GM19193 (cell line): ENCODE data around the gene AHCYL1.
A peak's percentile ranks its signal among the peaks of the same experiment; 100 is the strongest.

ENCODE experiments used
- POLR2A ChIP-seq: IDR thresholded peaks from 4 replicates; pipeline ENCODE4 v1.6.1; 2011; ENCODE audit not compliant: insufficient read depth, insufficient read length; ENCODE audit errors: extremely low read depth

AHCYL1 gene

GRCh38 chr1:110006516-110006915, 22.0 kb downstream of the AHCYL1 start:
- TF ChIP-seq POLR2A: no peak

GRCh38 chr1:110007046-110007830, 22.7 kb downstream of the AHCYL1 start:
- no peak for TF ChIP-seq POLR2A

- no peak for TF ChIP-seq POLR2A
These were observed 24.5 kb downstream of the AHCYL1 start for GRCh38 chr1:110008971-110009565.

GRCh38 chr1:110011527-110012041, 27.0 kb downstream of the AHCYL1 start:
- TF ChIP-seq POLR2A: no peak

GRCh38 chr1:110012100-110012780, 27.7 kb downstream of the AHCYL1 start:
- no peak for TF ChIP-seq POLR2A

- TF ChIP-seq POLR2A: no peak
These were observed 33.2 kb downstream of the AHCYL1 start for GRCh38 chr1:110017792-110018191.

- TF ChIP-seq POLR2A: no peak
These were observed 33.8 kb downstream of the AHCYL1 start for GRCh38 chr1:110018396-110018795.

- TF ChIP-seq POLR2A: no peak
These were observed 35.2 kb downstream of the AHCYL1 start for GRCh38 chr1:110019770-110020169.

DNA sequence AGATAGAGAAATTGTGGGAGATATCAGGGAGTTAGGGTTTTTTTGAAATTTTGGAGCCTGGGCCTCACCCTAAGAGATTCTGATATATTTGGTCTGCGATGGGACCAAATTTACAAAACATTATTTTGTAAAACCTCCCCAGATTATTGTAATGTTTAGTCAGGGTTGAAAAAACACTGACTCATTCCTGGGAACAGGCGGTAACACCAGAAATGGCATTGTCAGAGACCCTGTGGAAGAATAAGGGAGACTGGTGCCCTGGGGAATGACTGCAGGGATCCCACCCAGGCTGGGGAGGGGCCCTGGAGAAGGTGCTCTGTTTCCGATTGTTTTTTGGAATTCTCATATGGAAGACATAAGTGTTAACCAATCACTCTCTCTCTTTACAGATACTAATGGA, 36.7 kb downstream of the AHCYL1 start:
- no peak for TF ChIP-seq POLR2A

GRCh38 chr1:110024613-110025012, 40.0 kb downstream of the AHCYL1 start:
- no peak for TF ChIP-seq POLR2A

DNA sequence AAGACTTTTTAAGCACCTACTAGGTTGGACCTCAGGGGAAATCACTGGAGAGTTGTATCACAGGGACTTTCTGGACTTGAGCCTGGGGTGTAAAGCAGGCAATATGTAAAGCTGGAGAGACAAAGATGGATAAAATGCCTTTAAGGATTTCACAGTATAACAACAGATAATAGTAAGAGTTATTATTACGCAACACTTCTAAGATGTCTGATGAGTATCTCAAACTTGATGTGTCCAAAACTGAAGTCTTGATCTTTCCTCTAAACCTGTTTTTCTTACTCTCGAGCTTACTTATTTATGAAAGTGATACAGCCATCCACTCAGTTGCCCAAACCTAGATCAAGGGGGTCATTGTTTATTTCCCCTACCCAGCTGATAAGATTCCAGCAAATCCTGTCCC, 47.8 kb downstream of the AHCYL1 start:
- no peak for TF ChIP-seq POLR2A

- no peak for TF ChIP-seq POLR2A
These were observed 48.9 kb downstream of the AHCYL1 start for GRCh38 chr1:110033421-110033820.

GRCh38 chr1:110034040-110034450, 49.5 kb downstream of the AHCYL1 start:
- no peak for TF ChIP-seq POLR2A

DNA sequence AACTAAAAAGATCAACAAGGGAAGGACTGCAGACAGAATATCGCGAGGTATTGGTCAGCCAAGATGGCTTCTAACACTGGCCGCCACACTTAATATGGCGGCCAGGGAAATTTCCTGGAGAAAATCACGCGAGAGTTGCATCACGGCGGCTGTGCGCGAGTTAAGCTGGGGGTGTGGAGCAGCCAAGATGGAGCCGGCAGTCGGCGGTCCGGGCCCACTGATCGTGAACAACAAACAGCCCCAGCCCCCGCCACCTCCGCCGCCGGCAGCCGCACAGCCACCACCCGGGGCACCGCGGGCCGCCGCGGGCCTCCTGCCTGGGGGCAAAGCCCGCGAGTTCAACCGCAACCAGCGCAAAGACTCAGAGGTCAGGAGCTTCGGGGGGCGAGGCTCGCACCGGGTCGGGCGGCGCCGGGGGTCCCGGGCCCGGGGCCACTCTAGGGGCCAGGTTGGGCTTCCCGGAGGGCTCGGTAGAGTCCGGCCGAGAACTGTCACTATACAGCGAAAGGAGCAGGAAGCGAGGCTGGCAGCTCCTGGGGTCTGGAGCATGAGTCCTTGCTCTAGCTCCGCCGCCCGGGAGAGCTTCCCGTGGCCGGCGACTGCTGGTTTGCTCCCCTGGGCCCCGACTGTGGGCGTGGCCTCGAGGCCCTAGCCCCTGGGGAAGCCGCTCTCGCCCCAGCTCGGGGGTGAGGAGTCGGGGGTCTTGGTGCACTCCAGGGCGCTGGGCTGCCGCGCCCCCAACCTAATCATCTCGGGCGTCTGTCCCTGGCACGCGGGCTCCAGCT, 50.1 kb downstream of the AHCYL1 start, which contains the start of gene STRIP1:
Gene STRIP1 (plus strand): TSS at position 174 of the 785 bp plus-strand sequence. CDS start 14 bp downstream, at position 188.
- TF ChIP-seq POLR2A: peak; percentile 82
